ENCODE results near the gene RGS3. TPM values are rescaled to one million over a fixed set of nuclear protein-coding genes. Genes with fewer than 3 reads are reported as not detected.
A peak's percentile ranks its signal among the peaks of the same experiment; 100 is the strongest.

Gene RGS3
- polyA plus RNA-seq, 2 of the 4 experiments (the other 2 are of a cell fraction) = 19.6 to 22.9 TPM

GRCh38 chr9:113509463-113509862, 45.9 kb downstream of the RGS3 start:
- H3K9me3 ChIP-seq = no peaks in the 10 kb centered on the region
- no peak overlapping the region for H3K4me2 ChIP-seq
- DNase-seq (ENCODE audit: low read depth in 1 of 2, low spot score in 1 of 2) = no peak
- H3K4me1 ChIP-seq = peaks cover 28% of the 10 kb centered on the region
- H3K4me3 ChIP-seq = no peak overlapping the region
- ChIA-PET CTCF (interaction anchor here (1.1 to 3.7 kb wide), 2 partner anchors 12 to 32 kb away, joined by 3 to 11 read pairs; no protein-coding TSS in a partner anchor), POLR2A (no interaction called here)
- H3K27ac ChIP-seq = no peak overlapping the region
- WGBS (ENCODE audit: missing lambda C conversion rate) = 95% methylated on average over 7 of the region's 7 CpGs
- no peak for FAIRE-seq
- no peak for TF ChIP-seq CBX8 (IDR thresholded peaks at IDR 0.05)
- no peak for TF ChIP-seq EHMT2 (IDR thresholded peaks at IDR 0.05; ENCODE audit: low read depth)
- no peak for TF ChIP-seq USF2 (IDR thresholded peaks at IDR 0.05)
- TF ChIP-seq HOXB5 (CRISPR knock-in tag; IDR thresholded peaks at IDR 0.05) = no peak
- no peak for TF ChIP-seq E2F6 (IDR thresholded peaks at IDR 0.05; ENCODE audit: borderline replicate concordance, low read depth)
- no peak for TF ChIP-seq ESRRA (IDR thresholded peaks at IDR 0.05; ENCODE audit: borderline replicate concordance, low read length)
- no peak for TF ChIP-seq TFCP2L1 (CRISPR knock-in tag; IDR thresholded peaks at IDR 0.05)
- TF ChIP-seq CHD4 (IDR thresholded peaks at IDR 0.05; ENCODE audit: borderline replicate concordance) = no peak
- ATAC-seq = no peak

- Histone ChIP-seq H3K4me2 (no peak overlapping the region), H3K4me1 (peaks cover 19% of the 10 kb centered on the region; the same call in 2 of the 3 replicates), H3K27ac (0 out of 6 replicates have a peak overlapping the region, but pooled peaks of 1 of the 2 experiments have one; percentile 2), H3K4me3 (no peak overlapping the region), H3K9me3 (no peaks in the 10 kb centered on the region)
- CTCF ChIA-PET = interaction anchor here (0.8 to 3.7 kb wide), 3 partner anchors 10 to 79 kb away, joined by 3 to 11 read pairs (median 6); no protein-coding TSS in a partner anchor
- FAIRE-seq (no peak), DNase-seq (ENCODE audit: low read depth in 1 of 2, low spot score in 1 of 2) (no peak), ATAC-seq (no peak)
- POLR2A ChIA-PET = no interaction called here
- WGBS (ENCODE audit: missing lambda C conversion rate) = 72% methylated on average over 4 of the region's 6 CpGs
- no peak for TF ChIP-seq ZNF302 (CRISPR knock-in tag; IDR thresholded peaks at IDR 0.05)
- TF ChIP-seq, protein P1, sequence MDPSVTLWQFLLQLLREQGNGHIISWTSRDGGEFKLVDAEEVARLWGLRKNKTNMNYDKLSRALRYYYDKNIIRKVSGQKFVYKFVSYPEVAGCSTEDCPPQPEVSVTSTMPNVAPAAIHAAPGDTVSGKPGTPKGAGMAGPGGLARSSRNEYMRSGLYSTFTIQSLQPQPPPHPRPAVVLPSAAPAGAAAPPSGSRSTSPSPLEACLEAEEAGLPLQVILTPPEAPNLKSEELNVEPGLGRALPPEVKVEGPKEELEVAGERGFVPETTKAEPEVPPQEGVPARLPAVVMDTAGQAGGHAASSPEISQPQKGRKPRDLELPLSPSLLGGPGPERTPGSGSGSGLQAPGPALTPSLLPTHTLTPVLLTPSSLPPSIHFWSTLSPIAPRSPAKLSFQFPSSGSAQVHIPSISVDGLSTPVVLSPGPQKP (IDR thresholded peaks at IDR 0.05; ENCODE audit: low read depth, low read length) = no peak
- no peak for TF ChIP-seq NR3C1 (IDR thresholded peaks at IDR 0.05)
- TF ChIP-seq MAZ (IDR thresholded peaks at IDR 0.05; ENCODE audit: borderline replicate concordance, low read depth, low read length) = no peak
- TF ChIP-seq FOXS1 (CRISPR knock-in tag; IDR thresholded peaks at IDR 0.05) = no peak
- TF ChIP-seq KDM5A (IDR thresholded peaks at IDR 0.05) = no peak
- no peak for TF ChIP-seq JUN (IDR thresholded peaks at IDR 0.05)
- TF ChIP-seq BHLHE40 (IDR thresholded peaks at IDR 0.05; ENCODE audit: low read depth, low read length) = no peak
- TF ChIP-seq E2F6 (IDR thresholded peaks at IDR 0.05; ENCODE audit: borderline replicate concordance, low read depth) = no peak
- TF ChIP-seq ZC3H11A (IDR thresholded peaks at IDR 0.05) = no peak
- no peak for TF ChIP-seq ATOH8 (CRISPR knock-in tag; IDR thresholded peaks at IDR 0.05; ENCODE audit: low read depth)
- no peak for TF ChIP-seq RAD21 (conservative IDR thresholded peaks at IDR 0.05 in 1 of 2, IDR thresholded peaks at IDR 0.05 in 1 of 2)
Observed at GRCh38 chr9:113511047-113511521, 47.6 kb downstream of the RGS3 start.

Data from A549 (cell line).